HG02588 (cell line): Measurements from ENCODE around the gene CHST13.

Source experiments
- ATAC-seq: cut with Tn5 transposase; IDR thresholded peaks from one replicate; pipeline ENCODE4 v1.9.1; 2021; ENCODE audit warnings: mild to moderate bottlenecking, moderate library complexity; ENCODE audit not compliant: unreplicated experiment

CHST13 gene

GRCh38 chr3:126508564-126508964, 15.4 kb upstream of the CHST13 start:
- ATAC-seq = no peak

GRCh38 chr3:126509597-126510307, 14.2 kb upstream of the CHST13 start:
- ATAC-seq = no peak

GRCh38 chr3:126510308-126510910, 13.5 kb upstream of the CHST13 start:
- no peak for ATAC-seq

GRCh38 chr3:126511291-126511690, 12.7 kb upstream of the CHST13 start:
- ATAC-seq = no peak

GRCh38 chr3:126512026-126512425, 11.9 kb upstream of the CHST13 start:
- no peak for ATAC-seq

- ATAC-seq = no peak
Observed at GRCh38 chr3:126512916-126513650, 10.9 kb upstream of the CHST13 start.

GRCh38 chr3:126514161-126514560, 9.8 kb upstream of the CHST13 start:
- ATAC-seq = no peak

- no peak for ATAC-seq
Observed at GRCh38 chr3:126515066-126515706, 8.8 kb upstream of the CHST13 start.

- no peak for ATAC-seq
Observed at GRCh38 chr3:126516152-126516935, 7.6 kb upstream of the CHST13 start.

GRCh38 chr3:126516936-126517290, 7.0 kb upstream of the CHST13 start:
- no peak for ATAC-seq

GRCh38 chr3:126517291-126517951, 6.5 kb upstream of the CHST13 start, which contains the start of gene UROC1:
Gene UROC1 (minus strand): TSS chr3:126517773. CDS start chr3:126517719, 54 bp downstream.
- ATAC-seq = no peak

- ATAC-seq = no peak
Observed at GRCh38 chr3:126517986-126518778, 5.8 kb upstream of the CHST13 start.

GRCh38 chr3:126518779-126519177, 5.2 kb upstream of the CHST13 start:
- ATAC-seq = no peak

GRCh38 chr3:126519506-126520455, 4.2 kb upstream of the CHST13 start:
- ATAC-seq = no peak

GRCh38 chr3:126521122-126521891, 2.6 kb upstream of the CHST13 start:
- ATAC-seq = no peak

GRCh38 chr3:126522363-126522788, 1.6 kb upstream of the CHST13 start:
- ATAC-seq = no peak

- ATAC-seq = no peak
Observed at GRCh38 chr3:126524429-126524988, 554 bp downstream of the CHST13 start.
